H9 (cell line): ENCODE measurements around the gene PHF8. TPM values are rescaled to one million over a fixed set of nuclear protein-coding genes. Genes with fewer than 3 reads are reported as not detected.

Source experiments
- DNase-seq: peaks from one replicate; pipeline ENCODE4 v3.0.0-alpha.2; 2017
- H2AFZ ChIP-seq: one replicate; pipeline ENCODE4 v1.6.1; 2013; ENCODE audit warnings: mild to moderate bottlenecking, low read length, control low read depth, moderate library complexity
- H2AK5ac ChIP-seq: 2 replicates; pipeline ENCODE4 v1.6.1; 2013; ENCODE audit warnings: low read length, control low read depth, mixed read lengths; ENCODE audit not compliant: insufficient read length
- H2BK120ac ChIP-seq: one replicate; pipeline ENCODE4 v1.6.1; 2013; ENCODE audit warnings: low read depth, mild to moderate bottlenecking, low read length, control low read depth, inconsistent platforms; ENCODE audit not compliant: poor library complexity, severe bottlenecking
- H2BK12ac ChIP-seq: 2 replicates; pipeline ENCODE4 v1.6.1; 2013; ENCODE audit warnings: low read length, control low read depth, mixed read lengths, low read depth; ENCODE audit not compliant: insufficient read length
- H2BK15ac ChIP-seq: 2 replicates; pipeline ENCODE4 v1.6.1; 2013; ENCODE audit warnings: low read depth, low read length, control low read depth
- H2BK20ac ChIP-seq: one replicate; pipeline ENCODE4 v1.6.1; 2013; ENCODE audit warnings: low read depth, mild to moderate bottlenecking, low read length, control low read depth, inconsistent platforms; ENCODE audit not compliant: poor library complexity, severe bottlenecking
- H2BK5ac ChIP-seq: 2 replicates; pipeline ENCODE4 v1.6.1; 2013; ENCODE audit warnings: low read length, control low read depth, mixed read lengths; ENCODE audit not compliant: insufficient read length
- H3K14ac ChIP-seq: 2 replicates; pipeline ENCODE4 v1.6.1; 2013; ENCODE audit warnings: low read length, control low read depth; ENCODE audit not compliant: insufficient read depth
- H3K18ac ChIP-seq: 2 replicates; pipeline ENCODE4 v1.6.1; 2013; ENCODE audit warnings: low read depth, mild to moderate bottlenecking, mixed read lengths, low read length, control low read depth; ENCODE audit not compliant: insufficient read length
- H3K23ac ChIP-seq: 2 replicates; pipeline ENCODE4 v1.6.1; 2013; ENCODE audit warnings: low read length, control low read depth, mixed read lengths, low read depth; ENCODE audit not compliant: insufficient read length
- H3K23me2 ChIP-seq: 2 replicates; pipeline ENCODE4 v1.6.1; 2013; ENCODE audit warnings: low read depth, mild to moderate bottlenecking, mixed read lengths, low read length, control low read depth; ENCODE audit not compliant: insufficient read length, poor library complexity, severe bottlenecking
- H3K27ac ChIP-seq: 2 replicates; pipeline ENCODE4 v1.5.1; 2013; ENCODE audit warnings: low read length, control low read depth, mixed read lengths, low read depth; ENCODE audit not compliant: insufficient read length
- H3K27me3 ChIP-seq: 2 replicates; pipeline ENCODE4 v1.6.1; 2013; ENCODE audit warnings: low read length, control low read depth, inconsistent platforms; ENCODE audit not compliant: insufficient read depth
- H3K4ac ChIP-seq: 2 replicates; pipeline ENCODE4 v1.6.1; 2013; ENCODE audit warnings: low read depth, mild to moderate bottlenecking, control low read depth, inconsistent platforms, low read length, moderate library complexity
- H3K4me1 ChIP-seq: 2 replicates; pipeline ENCODE4 v1.6.1; 2013; ENCODE audit warnings: low read length, control low read depth, inconsistent platforms; ENCODE audit not compliant: insufficient read depth
- H3K4me2 ChIP-seq: 2 replicates; pipeline ENCODE4 v1.6.1; 2013; ENCODE audit warnings: low read length, control low read depth, mixed read lengths; ENCODE audit not compliant: insufficient read length, insufficient read depth
- H3K56ac ChIP-seq: 2 replicates; pipeline ENCODE4 v1.6.1; 2013; ENCODE audit warnings: low read depth, mild to moderate bottlenecking, mixed read lengths, low read length, control low read depth; ENCODE audit not compliant: insufficient read length
- H3K79me1 ChIP-seq: 2 replicates; pipeline ENCODE4 v1.6.1; 2013; ENCODE audit warnings: low read depth, mild to moderate bottlenecking, moderate library complexity, low read length, control low read depth, inconsistent platforms; ENCODE audit not compliant: insufficient read depth, poor library complexity, severe bottlenecking
- H3K79me2 ChIP-seq: 2 replicates; pipeline ENCODE4 v1.6.1; 2013; ENCODE audit warnings: low read length, control low read depth, inconsistent platforms; ENCODE audit not compliant: insufficient read depth
- H3K9ac ChIP-seq: 2 replicates; pipeline ENCODE4 v1.6.1; 2013; ENCODE audit warnings: low read length, control low read depth, mixed read lengths; ENCODE audit not compliant: insufficient read length; ENCODE audit errors: extremely low read depth
- H3K9me3 ChIP-seq: one replicate; pipeline ENCODE4 v1.6.1; 2013; ENCODE audit warnings: low read depth, low read length, inconsistent platforms; ENCODE audit not compliant: control insufficient read depth
- H3T11ph ChIP-seq: one replicate; pipeline ENCODE4 v1.6.1; 2013; ENCODE audit warnings: mild to moderate bottlenecking, low read length, control low read depth, inconsistent platforms
- H4K20me1 ChIP-seq: one replicate; pipeline ENCODE4 v1.6.1; 2013; ENCODE audit not compliant: control insufficient read depth, insufficient read length, insufficient read depth
- H4K5ac ChIP-seq: 2 replicates; pipeline ENCODE4 v1.6.1; 2013; ENCODE audit warnings: low read depth, mild to moderate bottlenecking, mixed read lengths, low read length, control low read depth; ENCODE audit not compliant: insufficient read length
- H4K8ac ChIP-seq: replicated peaks from 2 replicates; pipeline ENCODE4 v1.6.1; 2013; ENCODE audit warnings: low read length, control low read depth, mixed read lengths, low read depth; ENCODE audit not compliant: insufficient read length
- H4K91ac ChIP-seq: 2 replicates; pipeline ENCODE4 v1.6.1; 2013; ENCODE audit warnings: low read depth, mild to moderate bottlenecking, moderate library complexity, mixed read lengths, low read length, control low read depth; ENCODE audit not compliant: insufficient read length
- H3K27ac Mint-ChIP-seq, 3 experiments: 2 replicates in 2 of 3; 3 replicates in 1 of 3; pipeline ENCODE4 v1.8.0; 2020 to 2021; ENCODE audit warnings: mixed read lengths in 3 of 3, mild to moderate bottlenecking in 1 of 3, moderate library complexity in 1 of 3
- H3K27me3 Mint-ChIP-seq: 2 replicates; pipeline ENCODE4 v1.8.0; 2021; ENCODE audit warnings: low read depth, mild to moderate bottlenecking, moderate library complexity, mixed read lengths
- H3K36me3 Mint-ChIP-seq, 3 experiments: 2 replicates in 2 of 3; 3 replicates in 1 of 3; pipeline ENCODE4 v1.8.0; 2020 to 2021; ENCODE audit warnings: low read depth in 3 of 3, mixed read lengths in 3 of 3; ENCODE audit not compliant: insufficient read depth in 1 of 3
- H3K4me1 Mint-ChIP-seq, 2 experiments: 2 replicates each; pipeline ENCODE4 v1.8.0; 2020; ENCODE audit warnings: mixed read lengths in 2 of 2
- H3K4me3 Mint-ChIP-seq, 2 experiments: 2 replicates in 1 of 2; 3 replicates in 1 of 2; pipeline ENCODE4 v1.8.0; 2020 to 2021; ENCODE audit warnings: mild to moderate bottlenecking in 2 of 2, mixed read lengths in 2 of 2, moderate library complexity in 1 of 2
- H3K9me3 Mint-ChIP-seq, 2 experiments: 2 replicates in 1 of 2; 3 replicates in 1 of 2; pipeline ENCODE4 v1.8.0; 2020; ENCODE audit warnings: mild to moderate bottlenecking in 2 of 2, mixed read lengths in 2 of 2, moderate library complexity in 1 of 2
- CTCF ChIP-seq: fragments of 200-600 bp; sonication (generic); conservative IDR thresholded peaks from 3 replicates; pipeline ENCODE4 v1.8.0; 2021; ENCODE audit warnings: antibody characterized with exemption, mild to moderate bottlenecking
- WGBS: extraction: QIAGEN DNeasy Blood & Tissue Kit; methylation state at CpG from one replicate; pipeline ENCODE4 v1.1.7; 2013; ENCODE audit warnings: missing lambda C conversion rate, low lambda C conversion rate, mixed read lengths; ENCODE audit not compliant: insufficient read length; ENCODE audit errors: extremely low coverage; 5-methylcytosine and 5-hydroxymethylcytosine counted together
- total RNA-seq: library from RNA; stranded (reverse); gene quantifications from 2 replicates; pipeline ENCODE4 v1.2.1, GENCODE V29; 2021

Gene PHF8
- total RNA-seq, 1 experiment from 2014 or later: 38.9 TPM

- Histone ChIP-seq H3K18ac (no peak overlapping the region), H2BK5ac (no peak overlapping the region), H4K8ac (no peak overlapping the region), H3K27me3 (no peaks in the 10 kb centered on the region), H2BK15ac (no peak overlapping the region), H2AK5ac (no peak overlapping the region), H2AFZ (no peak overlapping the region), H4K20me1 (no peaks in the 10 kb centered on the region), H4K91ac (no peak overlapping the region), H3K56ac (no peak overlapping the region), H3K4me2 (no peak overlapping the region), H3K9me3 (peaks cover 2% of the 10 kb centered on the region), H4K5ac (no peak overlapping the region), H3K23me2 (no peaks in the 10 kb centered on the region), H2BK120ac (no peak overlapping the region), H2BK20ac (no peak overlapping the region), H2BK12ac (no peak overlapping the region), H3K4ac (no peak overlapping the region), H3K9ac (no peak overlapping the region), H3K79me2 (no peaks in the 10 kb centered on the region), H3T11ph (no peak overlapping the region), H3K79me1 (no peaks in the 10 kb centered on the region), H3K14ac (no peak overlapping the region), H3K23ac (no peak overlapping the region), H3K27ac (no peak overlapping the region), H3K4me1 (no peaks in the 10 kb centered on the region)
- no peak for DNase-seq
- no CpG with 5 or more reads among the region's 2 CpGs for WGBS
- peaks cover 2 to 8% (median 2%) of the 10 kb centered on the region in 3 experiments; a peak in 5 of 7 replicates for H3K36me3 Mint-ChIP-seq
- H3K4me3 Mint-ChIP-seq: no peak overlapping the region
- H3K9me3 Mint-ChIP-seq: peaks cover 56 to 63% of the 10 kb centered on the region in 2 experiments
- H3K27ac Mint-ChIP-seq: no peak overlapping the region
- peaks cover 0 to 2% of the 10 kb centered on the region in 2 experiments; a peak in 1 of 4 replicates for H3K4me1 Mint-ChIP-seq
- TF ChIP-seq CTCF: no peak
- H3K27me3 Mint-ChIP-seq: no peaks in the 10 kb centered on the region
Observed at GRCh38 chrX:54090880-54091279, 46.6 kb upstream of the PHF8 start.
